Cerebellar cortex (tissue), 1 donor: Measurements from ENCODE around the gene RTN4R.

Experiments used
- DNase-seq: peaks from one replicate; pipeline ENCODE4 v3.0.0-alpha.2; 2015; ENCODE audit warnings: low spot score

Gene RTN4R

DNA sequence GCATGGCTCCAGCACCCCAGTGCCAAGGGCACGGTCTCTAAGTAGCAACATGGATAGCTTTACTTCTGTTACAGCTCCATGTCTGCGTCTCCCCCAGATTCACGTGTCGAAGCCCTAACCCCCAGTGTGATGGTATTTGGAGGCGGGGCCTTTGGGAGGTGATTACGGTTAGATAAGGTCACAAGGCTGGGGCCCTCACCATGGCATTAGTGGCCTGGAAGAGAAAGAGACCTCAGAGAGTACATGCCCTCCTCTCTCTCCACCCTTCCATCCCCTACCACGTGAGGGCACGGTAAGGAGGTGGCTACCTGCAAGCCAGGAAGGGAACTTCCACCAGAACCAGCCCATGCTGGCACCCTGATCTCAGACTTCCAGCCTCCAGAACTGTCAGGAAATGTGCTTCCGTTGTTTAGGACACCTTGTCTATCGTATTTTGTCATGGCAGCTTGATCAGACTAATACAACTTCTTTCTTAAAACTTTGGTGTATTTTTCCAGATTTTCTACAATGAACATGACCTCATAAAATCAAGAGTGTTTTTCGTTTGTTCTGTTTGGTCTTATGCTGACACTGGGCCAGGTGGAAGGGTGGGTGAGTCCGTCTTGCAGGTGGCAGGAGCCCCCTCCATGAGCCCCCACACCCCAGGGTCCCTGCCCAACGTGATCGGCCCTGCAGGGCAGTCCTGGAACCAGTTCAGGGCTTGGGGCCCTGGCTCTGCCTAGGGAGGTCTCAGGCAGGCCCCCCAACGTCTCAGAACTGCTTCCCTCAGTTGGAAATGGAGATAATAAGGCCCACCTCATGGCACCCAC is 10.7 kb downstream of the RTN4R start:
- DNase-seq, result no peak

DNA sequence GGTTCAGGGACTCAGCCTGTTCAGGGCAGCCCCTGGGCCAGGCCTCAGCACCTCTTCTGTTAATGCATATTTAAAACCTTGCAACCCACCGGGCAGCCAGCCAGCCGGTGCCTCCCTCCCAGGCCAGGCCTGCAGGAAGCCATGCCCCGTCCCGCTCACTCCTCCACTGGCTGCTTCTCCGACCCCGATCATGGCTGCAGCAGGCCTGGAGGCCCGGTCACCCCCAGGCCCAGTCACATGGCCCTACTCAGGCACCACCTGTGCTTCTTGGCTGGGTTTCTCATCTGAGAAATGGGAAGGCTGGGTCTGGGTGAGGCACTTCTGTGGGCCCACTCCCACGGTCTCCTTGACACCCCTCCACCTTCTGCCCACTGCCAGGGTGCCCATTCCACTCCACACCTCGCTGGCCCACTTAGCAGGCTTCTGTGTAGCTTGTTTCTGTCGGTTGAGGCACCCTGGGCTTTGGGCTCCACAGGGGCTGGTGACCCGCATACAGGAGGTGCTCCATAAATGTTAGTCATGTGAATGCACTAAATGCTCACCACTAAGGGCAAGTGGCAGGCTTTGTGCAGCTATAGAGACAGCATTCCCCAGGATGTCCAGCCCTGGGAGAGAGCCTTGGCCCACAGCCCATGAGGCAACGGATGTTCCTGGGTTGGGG is 11.4 kb downstream of the RTN4R start:
- DNase-seq, result no peak

DNA sequence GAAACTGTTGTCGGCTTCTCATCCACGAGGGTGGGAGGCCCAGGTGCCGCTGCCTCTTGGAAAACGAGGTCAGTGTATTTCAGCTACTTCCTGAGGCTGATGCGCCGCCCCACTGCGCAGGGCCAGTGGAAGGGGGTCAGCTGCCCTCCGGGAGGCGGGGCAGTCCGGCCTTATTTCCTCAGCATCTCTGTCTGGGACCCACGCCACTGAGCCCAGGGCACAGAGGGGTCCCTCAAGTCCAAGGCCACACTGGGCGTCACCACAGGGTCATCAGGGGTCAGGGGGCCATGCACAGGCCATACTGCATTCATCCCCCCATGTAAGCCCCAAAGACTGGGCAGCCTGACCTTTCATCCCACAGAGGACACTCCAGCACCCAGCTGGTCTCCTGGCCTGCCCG is 12.1 kb downstream of the RTN4R start:
- DNase-seq, result no peak

DNA sequence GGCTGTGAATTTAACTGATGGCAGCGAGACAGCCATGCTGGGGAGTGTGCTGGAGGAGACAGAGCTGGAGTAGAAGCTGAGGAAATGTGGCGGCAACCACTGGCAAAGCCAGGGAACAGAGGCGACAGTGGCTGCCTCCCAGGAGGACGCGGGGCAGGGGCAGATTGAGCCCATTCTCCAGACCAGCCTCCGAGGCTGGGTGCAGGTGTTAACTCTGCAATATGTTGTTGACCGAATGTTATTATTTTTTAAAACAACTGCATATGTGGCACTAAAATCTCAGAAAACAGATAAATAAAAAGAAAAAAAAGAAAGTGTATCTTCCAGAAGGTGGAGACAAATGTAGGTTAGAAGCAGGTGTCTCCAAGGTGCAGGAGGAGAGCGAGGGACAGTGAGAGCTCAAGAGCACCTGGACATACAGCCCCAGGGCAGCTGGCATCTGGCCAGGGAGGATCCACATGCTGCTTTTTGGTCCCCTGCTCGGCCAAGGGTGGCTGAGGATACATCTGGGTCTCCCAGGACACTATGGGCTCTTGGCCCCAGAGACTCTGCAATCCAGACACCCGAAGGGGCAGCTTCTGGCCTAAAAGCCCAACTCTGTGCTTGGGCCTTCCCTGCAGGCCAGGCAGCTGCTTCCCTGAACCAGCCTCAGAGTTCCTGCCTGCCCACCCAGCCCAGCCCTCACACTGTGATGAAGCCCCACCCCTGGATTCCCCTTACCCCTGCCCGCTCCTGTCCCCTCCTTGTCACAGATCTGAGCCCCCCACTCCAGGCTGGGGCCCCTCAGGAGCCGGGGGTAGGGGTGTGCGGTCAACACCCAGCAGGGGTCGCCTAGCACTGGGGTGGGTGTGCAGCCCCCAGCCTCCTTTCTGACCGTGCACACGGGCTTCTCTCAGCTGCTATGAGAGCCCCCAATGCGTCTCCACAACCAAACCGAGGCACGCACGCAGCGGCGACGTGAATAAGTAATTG is 12.9 kb downstream of the RTN4R start:
- no peak for DNase-seq

DNA sequence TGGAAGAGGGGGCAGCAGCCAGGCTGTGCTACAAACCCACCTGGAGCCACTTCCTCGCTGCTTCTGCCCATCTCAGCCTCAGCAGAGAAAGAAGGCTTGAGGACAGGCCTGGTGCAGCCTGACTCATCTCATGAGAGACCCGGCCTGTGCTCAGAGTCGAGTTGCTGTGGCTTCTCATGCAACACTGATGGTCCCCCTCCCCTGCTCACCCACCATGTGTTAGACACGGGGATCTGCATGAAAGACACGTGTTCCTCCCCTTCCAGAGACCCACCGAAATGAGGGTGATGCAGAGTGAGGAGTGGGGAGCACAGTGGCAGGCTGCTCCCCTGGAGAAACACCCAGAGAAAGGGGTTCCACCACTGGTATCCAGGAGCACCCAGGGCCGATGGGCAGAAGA is 15.0 kb downstream of the RTN4R start:
- no peak for DNase-seq

DNA sequence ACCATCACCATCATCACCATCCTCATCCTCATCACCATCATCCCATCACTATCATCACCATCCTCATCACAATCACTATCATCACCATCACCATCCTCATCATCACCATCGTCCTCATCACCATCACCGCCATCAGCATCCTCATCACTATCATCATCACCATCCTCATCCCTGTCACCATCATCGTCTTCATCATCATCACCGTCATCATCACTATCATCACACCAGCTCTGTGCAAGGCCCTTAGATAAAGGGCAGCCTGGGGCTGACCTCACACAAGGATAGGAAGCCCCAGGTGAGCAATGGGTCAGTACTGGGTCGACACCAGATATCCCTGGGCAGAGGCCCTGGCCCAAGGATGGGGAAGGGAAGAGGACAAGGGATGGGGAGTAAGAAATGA is 16.1 kb downstream of the RTN4R start:
- no peak for DNase-seq

DNA sequence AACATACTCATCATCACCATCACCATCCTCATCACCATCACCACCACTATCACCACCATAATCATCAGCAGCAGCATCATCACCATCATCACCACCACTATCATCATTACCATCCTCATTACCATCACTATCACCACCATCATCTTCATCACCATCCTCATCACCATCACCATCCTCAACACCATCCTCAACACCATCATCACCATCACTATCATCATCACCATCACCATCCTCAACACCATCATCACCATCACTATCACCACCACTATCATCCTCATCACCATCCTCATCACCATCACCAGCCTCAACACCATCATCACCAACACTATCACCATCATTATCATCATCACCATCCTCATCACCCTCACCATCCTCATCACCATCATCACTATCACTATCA is 16.6 kb downstream of the RTN4R start:
- DNase-seq, result no peak

DNA sequence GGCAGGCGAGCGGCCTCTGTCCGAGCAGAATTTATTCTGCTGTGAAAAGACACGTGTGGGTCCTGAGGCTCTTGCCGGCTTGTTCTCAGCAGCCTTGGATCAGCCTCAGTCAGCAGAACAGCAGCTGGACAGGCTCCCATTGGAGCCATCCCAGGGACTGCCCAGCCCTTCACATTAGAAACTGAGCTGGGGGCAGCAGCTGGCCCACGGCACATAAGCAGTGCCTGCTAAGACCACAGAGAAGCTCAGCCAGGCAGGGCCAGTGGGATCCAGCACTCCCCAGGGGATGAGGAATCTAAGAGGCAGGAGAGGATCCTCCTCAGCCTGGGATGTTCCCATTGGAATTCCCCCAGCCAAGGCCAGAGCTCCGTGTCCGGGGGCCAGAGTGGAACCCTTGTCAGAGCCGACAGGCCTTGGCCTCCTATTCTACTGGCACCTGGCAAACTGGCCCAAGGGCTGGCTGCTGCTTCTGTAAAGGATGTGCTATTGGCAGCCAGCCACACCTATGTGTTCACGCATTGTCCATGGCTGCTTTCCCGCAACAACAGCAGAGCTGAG is 18.2 kb downstream of the RTN4R start:
- peak; percentile 59 for DNase-seq

DNA sequence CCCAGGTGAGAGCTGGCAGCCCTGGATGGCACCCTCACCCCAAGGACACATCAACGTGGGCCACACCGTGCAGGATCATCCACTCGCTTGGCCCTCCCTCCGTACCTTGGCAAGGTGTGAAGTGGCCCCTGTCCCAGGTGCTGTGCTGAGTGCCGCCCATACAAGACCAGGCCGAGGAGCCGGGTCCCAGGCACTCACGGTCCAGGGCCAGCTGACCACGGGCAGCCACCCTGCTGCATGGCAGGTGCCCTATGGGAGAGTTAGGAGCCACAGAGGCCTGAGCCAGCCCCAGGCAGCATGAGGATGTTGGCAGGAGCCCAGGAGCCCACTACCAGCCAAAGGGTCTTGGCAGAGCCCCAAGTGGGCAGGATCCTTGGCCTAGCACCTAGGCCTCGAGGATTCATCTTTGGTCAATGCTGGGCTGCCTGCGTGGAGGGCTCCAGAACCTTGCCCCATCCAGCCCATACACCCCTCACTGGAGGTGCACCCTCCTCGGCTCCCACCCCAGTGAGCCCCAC is 19.6 kb downstream of the RTN4R start:
- no peak for DNase-seq

DNA sequence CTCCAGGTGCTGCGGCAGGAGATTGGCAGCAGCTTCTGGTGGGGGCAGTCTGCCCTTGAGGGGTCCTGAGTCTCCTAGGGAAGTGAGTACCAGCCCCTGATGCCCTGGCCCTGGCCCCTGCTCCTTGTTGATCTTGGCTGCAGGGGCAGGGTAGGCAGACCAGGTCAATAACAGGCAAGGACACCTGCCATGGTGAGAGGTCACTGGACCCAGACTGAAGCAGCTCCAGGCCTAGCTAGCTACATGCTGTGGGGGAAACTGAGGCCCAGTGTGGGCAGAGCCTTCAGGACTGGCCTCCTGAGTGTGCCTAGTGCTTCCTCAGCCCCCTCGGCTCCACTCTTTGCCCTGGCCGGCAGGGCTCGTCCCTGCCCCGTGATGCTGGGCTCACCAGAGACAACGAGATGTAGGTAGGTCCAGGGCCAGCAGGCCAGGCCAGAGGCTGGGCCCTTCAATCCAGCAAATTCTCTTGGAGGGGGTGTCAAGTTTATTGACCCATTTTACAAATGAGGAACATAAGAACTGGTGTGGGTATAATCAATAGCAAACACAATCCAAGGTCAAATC is 20.4 kb downstream of the RTN4R start:
- no peak for DNase-seq

DNA sequence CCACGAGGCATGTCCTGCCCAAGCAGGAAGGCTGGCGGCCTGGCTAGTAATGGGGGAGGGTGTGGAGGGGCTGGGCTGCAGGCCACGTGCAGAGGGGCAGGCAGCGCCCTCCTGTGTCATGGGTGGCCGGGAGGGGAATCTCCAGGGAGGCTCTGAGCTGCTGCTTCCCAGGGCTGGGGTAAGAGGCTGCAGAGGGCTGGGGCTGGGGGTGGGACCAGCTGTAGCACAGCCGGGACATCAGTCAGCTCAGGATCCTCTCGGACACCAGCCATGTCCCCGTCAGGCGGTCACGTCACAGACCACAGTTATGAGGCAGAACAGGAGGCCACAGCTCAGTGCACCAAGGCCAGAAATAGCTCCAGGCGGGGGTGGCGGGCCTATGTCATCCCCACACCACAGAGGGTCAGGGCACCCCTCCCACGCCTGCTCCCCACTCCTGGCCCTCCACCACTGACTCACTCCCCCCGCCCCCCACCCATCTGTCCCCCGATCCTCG is 21.1 kb downstream of the RTN4R start:
- no peak for DNase-seq

DNA sequence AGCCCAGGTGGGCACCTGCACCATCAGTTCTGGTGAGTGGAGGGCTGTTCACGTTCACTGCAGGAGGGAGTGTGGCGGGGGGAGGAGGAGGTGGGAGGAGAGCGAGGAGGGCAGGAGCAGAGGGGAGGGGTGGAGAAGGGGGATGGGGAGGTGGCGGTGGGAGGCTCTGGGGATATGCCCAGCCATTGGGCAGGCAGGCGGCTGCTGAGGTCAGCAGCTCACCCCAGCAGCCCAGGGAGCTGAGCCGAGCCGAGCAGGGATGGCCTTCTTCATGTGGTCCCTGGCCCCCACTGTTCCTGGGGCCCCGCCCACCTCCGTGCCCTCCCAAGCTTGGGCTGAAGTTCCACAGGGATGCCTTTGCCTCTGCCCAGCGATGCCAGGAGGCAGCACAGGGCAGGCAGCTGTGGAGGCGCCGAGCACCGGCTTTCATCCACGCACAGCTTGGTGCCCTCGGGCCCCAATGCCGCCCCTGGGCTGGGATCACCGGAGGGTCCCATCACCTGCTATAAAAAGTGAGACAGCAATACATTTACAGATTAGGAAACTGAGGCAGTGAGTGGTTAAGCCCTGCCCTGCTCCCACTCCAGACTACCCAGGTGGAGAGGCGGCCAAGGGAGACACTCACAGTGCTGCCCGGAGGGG is 21.6 kb downstream of the RTN4R start:
- DNase-seq, result no peak

DNA sequence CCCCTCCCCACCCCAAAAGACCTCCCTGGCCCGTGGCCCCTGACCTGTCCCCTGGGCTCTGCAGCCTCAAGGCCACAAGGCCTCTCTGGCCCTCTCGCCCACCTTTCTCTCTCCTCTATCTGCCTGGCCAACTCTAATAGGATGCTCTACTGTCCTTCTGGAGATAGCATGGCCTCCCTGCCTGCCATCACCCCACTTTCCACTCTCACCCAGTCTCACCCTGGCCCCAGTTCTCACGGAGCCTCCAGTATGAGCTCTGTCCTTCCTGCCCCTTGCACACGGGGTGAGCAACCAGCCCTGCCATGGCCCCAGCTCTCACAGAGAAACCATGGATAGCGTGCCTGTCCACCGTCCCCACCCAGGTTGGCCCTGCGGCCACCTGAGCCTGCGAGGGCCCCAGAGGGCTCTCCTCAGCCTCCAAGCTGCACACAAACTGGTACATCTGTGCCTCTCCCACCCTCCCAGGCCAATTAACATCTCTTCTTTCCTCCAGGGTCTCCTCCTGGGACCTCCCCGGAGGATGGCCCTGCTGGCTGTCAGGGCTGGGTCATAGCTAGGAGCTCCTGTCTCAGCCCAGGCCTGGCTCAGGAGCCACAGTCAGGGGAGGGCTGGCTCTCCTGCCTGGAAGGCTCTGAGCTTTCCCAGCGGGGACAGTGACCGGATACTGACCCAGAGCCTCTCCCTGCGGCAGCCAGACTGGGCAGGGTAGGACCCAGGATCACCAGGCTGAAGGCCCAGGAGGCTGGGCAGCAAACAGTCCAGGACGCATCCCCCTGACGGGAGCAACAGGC is 22.3 kb downstream of the RTN4R start:
- DNase-seq, result no peak

DNA sequence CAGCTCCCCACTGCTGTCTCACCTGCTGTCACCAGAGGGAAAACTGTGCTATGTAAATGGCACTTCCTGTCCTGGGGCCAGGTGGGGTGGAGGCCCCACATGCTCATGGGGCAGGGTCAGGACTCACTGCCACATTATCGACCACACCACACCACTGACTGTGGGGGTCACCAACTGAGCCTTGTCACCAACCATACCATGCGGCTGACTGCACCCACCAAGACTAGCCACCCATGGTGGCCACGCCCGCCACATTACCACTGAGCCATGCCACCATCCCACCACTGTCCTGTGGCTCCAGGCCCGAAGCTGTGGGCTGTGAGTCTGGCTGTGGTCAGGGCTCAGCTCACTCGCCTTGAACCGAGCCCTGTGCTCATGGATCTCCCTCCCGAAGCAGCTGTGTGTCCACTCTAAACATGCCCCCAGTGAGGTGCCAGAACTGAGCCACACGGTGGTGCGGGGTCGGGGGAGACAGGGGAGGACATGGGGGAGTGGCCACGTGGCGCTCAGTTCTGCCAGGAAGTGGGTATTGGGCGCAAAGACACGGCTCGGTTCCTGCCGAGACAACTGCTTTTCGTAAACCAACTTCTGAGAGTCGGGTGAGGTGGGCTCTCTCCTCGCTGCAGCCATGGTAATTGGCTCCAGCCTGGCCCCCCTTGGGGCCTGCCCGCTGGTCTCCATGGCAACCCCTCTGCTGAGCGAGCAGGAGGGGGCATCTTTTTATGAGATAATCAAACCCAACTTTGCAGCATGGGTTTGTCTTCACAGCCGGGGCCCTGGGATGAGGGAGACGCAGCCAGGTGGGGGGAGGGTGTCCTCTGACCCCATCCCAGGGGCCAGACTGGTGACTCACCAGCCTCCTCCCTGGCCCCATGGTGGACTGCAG is 23.2 kb downstream of the RTN4R start:
- DNase-seq, result no peak

DNA sequence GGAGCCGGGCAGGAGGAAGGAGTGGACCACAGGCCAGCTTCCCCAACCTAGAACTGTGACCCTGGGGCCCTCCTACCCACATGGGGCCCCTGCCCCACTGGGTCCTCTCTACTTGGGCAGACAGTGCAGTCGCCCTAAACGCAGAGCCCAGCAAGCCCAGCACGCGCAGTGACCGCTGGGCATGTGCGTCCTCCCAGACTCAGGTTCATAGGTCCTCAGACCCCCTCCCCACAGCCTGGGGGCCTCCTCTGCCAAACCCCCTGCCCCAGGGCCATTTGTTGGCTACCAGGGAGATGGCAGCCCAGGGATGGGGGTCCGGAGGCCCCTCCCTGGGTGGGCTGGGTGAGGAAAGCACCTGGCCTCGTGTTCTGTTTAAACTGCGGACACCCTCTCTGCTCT is 23.9 kb downstream of the RTN4R start:
- DNase-seq, result no peak

DNA sequence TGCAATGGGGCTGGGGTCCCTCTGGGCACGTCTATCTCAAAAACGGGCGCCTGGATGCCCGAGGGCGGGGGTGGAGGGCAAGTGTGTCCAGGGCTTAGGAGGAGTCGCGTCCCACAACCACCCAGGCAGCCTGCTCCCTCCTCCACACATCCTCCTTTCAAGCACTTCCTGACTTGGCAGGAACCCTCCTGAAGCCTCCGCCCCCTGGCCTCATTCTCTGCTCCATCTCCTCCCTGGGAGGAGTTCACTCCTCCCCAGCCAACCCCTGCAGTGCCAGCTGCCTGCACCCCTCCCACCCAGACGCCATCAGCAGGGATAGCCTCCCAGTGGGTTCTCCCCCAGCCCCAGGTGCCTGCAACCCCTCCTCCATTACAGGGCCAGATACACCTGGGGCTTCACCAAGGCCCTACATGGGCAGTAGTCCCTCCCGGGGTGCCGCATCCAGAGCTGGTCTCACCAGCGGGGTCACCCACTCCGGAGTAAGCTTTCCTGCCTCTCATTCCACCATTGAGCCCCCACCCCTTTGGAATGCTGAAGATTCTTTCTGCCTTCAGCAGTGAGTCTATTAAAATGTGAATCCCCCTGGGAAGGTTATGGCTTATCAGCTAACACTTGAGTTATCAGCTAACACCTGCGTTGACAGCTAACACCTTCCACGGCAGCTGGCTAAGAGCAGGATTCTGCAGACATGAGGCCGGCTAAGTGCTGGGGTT is 24.4 kb downstream of the RTN4R start:
- DNase-seq, result peak; percentile 91

DNA sequence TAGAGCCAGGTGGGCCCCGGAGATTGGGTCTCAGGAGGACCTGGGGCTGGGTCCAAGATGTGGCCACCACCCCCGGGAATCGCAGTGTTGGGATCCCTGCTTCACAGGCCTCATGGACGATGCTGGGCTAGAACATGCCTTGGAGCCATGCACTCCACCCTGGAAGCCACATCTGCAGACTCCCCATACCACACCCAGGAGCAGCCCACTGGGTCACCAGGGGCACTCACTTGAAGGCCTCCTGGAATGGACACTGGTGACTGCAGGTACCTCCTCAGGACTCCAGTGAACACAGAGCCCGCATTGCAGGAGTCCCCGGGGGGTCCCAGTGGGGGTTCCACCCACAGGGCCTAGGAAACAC is 25.0 kb downstream of the RTN4R start:
- DNase-seq, result no peak

DNA sequence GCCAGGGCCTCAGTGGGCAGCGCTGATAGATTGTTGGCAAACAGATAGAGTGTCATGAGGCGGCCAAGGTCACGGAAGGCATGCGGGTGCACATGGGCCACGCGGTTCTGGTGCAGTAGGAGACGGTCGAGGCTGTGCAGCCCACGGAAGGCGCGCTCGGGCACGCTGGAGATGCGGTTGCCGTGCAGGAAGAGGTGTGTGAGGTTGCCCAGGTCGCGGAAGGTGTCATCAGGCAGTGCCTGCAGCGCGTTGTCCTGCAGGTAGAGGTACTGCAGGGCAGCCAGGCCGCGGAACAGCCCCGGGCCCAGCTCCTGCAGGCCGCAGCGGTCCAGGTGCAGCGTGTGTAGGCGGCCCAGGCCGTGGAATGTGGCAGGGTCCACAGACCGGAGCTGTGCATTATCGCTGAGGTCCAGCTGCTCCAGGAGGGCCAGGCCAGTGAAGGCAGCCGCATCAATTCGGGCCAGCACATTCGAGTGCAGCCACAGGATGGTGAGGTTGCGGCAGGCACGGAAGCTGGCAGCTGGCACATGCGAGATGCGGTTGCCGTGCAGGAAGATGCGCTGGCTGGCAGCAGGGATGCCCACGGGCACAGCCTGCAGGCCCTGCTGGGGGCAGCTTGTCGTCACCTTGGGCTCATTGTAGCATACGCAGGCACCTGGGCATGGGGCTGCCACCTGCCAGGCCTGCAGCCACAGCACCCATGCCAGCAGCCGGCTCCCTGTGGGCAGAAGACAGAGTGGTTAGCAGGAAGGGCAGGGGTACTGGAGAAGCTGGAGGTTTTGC is 25.5 kb downstream of the RTN4R start:
- DNase-seq, result no peak
